ENCODE measurements around the gene PDRG1.

- TF ChIP-seq CTCF (IDR thresholded peaks at IDR 0.05) = no peak
- TF ChIP-seq POLR2A (IDR thresholded peaks at IDR 0.05) = no peak
These were observed 28.2 kb downstream of the PDRG1 start for GRCh38 chr20:31923388-31924331.
